GM12801 (cell line): Measurements from ENCODE around the gene SIPA1L2.

Experiments used
- CTCF ChIP-seq: IDR thresholded peaks from one replicate; pipeline ENCODE4 v1.5.1; 2011; ENCODE audit warnings: control low read depth; ENCODE audit not compliant: insufficient read length; ENCODE audit errors: extremely low read depth

Gene SIPA1L2

GRCh38 chr1:232641507-232641906 lies 11.6 kb upstream of the SIPA1L2 start:
- no peak for TF ChIP-seq CTCF

GRCh38 chr1:232636799-232637198 lies 6.9 kb upstream of the SIPA1L2 start:
- TF ChIP-seq CTCF = no peak

- TF ChIP-seq CTCF = no peak
Observed at GRCh38 chr1:232635778-232636356, 5.9 kb upstream of the SIPA1L2 start.

GRCh38 chr1:232635279-232635678 lies 5.3 kb upstream of the SIPA1L2 start:
- no peak for TF ChIP-seq CTCF

GRCh38 chr1:232634096-232634495 lies 4.2 kb upstream of the SIPA1L2 start:
- TF ChIP-seq CTCF = no peak

- no peak for TF ChIP-seq CTCF
Observed at GRCh38 chr1:232630894-232631195, 912 bp upstream of the SIPA1L2 start.

- TF ChIP-seq CTCF = no peak
Observed at GRCh38 chr1:232629250-232630046, 485 bp downstream of the SIPA1L2 start.
